Neural progenitor cell (in vitro differentiated cells): ENCODE data around the gene CTNNBIP1.

Experiments used
- CTCF ChIP-seq: fragments of 200-600 bp; sonication (generic); IDR thresholded peaks from 2 replicates; pipeline ENCODE4 v1.5.1; 2017; ENCODE audit warnings: antibody characterized with exemption, mild to moderate bottlenecking
- EZH2 ChIP-seq: fragments of 200-600 bp; sonication (generic); IDR thresholded peaks from 2 replicates; pipeline ENCODE4 v1.6.1; 2017; ENCODE audit warnings: antibody characterized with exemption, mild to moderate bottlenecking, moderate library complexity
- EZH2phosphoT487 ChIP-seq: fragments of 200-600 bp; sonication (generic); IDR thresholded peaks from 2 replicates; pipeline ENCODE4 v1.6.1; 2017; ENCODE audit warnings: antibody characterized with exemption

DNA sequence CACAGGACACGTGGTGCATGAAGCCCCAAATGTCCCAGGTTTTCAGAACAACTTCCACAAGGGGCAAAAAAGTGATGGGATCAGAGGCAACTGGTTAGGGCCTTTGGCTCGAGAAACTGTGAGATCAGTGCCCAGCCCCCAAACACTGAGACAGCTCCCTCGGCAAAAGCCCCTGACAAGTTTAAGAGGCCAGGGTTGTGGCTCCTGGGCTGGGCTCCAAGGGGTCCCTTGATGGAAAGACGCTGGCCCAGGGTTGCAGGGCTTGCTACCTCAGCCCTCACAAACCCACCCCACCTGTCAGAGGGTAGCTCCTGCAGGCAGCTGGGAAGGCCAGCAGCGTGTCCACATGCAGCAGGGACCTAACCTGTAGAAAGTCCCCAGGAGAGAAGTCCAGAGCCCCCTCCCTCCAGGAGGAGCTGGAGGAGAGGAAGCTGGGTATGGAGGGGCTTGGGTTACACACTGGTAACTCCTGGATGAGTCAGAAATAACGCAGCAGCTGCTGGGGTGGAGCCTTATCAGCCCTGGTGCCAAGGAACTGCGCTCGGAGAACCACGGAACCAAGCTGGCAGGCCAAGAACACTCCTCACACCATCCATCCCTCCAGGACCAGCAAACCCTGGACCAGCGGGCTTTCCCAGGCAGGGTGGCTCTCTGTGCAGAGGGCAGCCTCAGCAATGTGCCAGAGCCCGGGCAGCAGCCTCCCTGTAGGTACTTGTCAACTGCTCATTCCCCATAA is 37.5 kb downstream of the CTNNBIP1 start:
- TF ChIP-seq CTCF = no peak
- no peak for TF ChIP-seq EZH2phosphoT487
- TF ChIP-seq EZH2 = no peak
